ENCODE data around the gene MAD2L2.

- TF ChIP-seq, protein P1, sequence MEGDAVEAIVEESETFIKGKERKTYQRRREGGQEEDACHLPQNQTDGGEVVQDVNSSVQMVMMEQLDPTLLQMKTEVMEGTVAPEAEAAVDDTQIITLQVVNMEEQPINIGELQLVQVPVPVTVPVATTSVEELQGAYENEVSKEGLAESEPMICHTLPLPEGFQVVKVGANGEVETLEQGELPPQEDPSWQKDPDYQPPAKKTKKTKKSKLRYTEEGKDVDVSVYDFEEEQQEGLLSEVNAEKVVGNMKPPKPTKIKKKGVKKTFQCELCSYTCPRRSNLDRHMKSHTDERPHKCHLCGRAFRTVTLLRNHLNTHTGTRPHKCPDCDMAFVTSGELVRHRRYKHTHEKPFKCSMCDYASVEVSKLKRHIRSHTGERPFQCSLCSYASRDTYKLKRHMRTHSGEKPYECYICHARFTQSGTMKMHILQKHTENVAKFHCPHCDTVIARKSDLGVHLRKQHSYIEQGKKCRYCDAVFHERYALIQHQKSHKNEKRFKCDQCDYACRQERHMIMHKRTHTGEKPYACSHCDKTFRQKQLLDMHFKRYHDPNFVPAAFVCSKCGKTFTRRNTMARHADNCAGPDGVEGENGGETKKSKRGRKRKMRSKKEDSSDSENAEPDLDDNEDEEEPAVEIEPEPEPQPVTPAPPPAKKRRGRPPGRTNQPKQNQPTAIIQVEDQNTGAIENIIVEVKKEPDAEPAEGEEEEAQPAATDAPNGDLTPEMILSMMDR (IDR thresholded peaks at IDR 0.05), result no peak
- no peak for TF ChIP-seq POLR2A (IDR thresholded peaks at IDR 0.05)
Measured at GRCh38 chr1:11659748-11660147, 21.2 kb downstream of the MAD2L2 start.
